Measurements from ENCODE around the gene RFNG.

- TF ChIP-seq CTCF (IDR thresholded peaks at IDR 0.05; ENCODE audit: low read depth, low read length, poor library complexity, severe bottlenecking) (no peak), EZH2phosphoT487 (IDR thresholded peaks at IDR 0.05; ENCODE audit: borderline replicate concordance, low read length) (no peak)
Measured at GRCh38 chr17:82017612-82018151, 33.9 kb downstream of the RFNG start.
